GM19452 (cell line): ENCODE data around the gene LBX1.

Source experiments
- ATAC-seq: cut with Tn5 transposase; IDR thresholded peaks from one replicate; pipeline ENCODE4 v1.9.1; 2021; ENCODE audit not compliant: unreplicated experiment

Gene LBX1

DNA sequence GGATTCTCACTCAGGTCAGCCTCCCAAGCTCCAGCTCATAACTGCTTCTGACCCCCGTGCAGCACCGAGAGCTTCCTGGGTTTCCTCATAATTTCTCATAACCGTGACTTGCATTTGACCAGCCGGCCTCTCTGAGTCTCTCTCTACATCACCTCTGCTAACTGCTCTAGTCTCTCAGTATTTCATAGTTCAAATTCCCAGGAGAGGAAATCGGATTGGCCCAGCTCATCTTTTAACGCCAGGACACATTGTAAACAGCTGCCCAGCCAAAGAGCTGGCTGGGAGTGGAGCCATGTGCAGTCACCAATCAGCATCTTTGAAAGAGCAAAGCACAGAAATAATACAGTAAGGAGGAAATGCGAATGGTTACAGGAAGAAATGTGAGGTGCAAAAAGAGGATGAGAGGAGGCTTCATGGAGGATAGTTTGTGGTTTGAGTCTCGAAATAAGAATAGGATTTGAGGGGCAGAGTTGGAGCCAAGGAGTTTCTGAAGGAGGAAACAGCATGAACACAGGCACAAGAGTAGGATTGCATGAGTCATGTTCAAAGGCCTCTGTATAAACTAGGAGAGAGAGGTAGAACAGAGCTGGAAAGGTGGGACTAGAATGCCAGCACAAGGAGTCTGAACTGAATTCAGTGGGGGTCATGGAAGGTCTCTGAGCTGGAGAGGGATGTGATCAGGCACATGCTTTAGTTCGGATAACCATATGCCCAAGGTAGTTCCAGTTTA, 15.2 kb upstream of the LBX1 start:
- ATAC-seq, result no peak

DNA sequence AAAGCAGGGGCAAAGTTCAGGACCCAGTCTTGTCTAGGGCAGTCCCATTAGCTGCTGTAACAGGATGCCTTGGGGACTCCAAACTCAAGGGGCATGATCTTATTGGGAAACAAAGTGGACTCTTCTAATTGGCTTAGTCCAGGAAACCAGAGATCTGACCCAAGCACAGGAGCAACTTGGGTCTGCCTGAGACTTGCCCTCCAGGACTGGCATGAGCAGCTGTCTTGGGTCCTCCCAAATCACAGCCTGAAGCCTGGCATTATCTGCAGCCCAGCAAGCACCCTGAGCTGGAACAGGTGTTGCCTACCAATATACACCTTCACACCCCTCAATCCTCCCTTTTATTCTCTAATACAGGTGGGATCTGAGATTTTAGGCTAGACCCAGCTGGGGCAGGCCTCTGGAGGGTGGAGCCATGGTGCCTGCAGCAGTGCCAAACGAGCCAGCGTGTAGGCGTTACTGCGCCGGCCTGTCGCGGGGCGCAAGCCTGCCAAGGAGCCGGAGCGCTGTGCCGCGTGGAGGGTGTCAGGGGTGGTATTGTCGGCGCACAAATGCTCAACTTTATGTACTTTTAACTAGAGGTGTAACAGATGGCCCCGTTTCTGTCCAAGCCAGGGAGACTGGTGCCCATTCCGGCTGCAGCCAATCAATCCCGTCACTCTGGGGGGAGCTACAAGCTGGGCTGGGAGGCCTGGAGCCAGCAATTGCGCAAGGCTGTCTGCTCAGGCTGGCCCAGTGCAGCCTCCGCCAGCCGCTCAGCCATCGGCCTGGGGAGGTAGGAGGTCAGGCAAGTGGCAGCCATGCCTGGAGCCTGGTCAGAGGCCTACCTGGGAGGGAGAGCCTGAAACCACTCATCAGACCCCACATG, 12.8 kb upstream of the LBX1 start:
- no peak for ATAC-seq

DNA sequence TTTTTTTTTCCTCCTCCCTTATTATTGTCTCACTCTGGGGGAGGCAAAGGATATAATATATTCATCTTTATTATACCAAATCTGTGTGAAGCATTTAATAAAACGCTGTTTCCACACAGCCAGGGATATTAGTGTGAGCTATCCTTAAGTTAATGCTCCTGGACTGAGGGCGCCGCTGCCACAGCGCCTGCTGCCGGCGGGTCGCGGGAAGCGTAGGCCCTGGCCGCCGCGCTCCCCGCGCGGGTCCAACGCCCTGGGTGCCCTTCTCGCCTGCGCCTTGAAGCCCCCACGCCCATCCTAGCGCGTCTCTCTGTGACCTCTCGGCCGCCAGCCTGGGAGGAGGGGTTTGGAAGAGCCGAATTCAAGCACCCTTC, 9.5 kb upstream of the LBX1 start:
- ATAC-seq, result no peak

- ATAC-seq, result no peak
These were observed 8.9 kb upstream of the LBX1 start for GRCh38 chr10:101237982-101238731.

GRCh38 chr10:101237081-101237981, 8.1 kb upstream of the LBX1 start:
- ATAC-seq, result no peak

GRCh38 chr10:101236376-101237080, 7.3 kb upstream of the LBX1 start:
- no peak for ATAC-seq

DNA sequence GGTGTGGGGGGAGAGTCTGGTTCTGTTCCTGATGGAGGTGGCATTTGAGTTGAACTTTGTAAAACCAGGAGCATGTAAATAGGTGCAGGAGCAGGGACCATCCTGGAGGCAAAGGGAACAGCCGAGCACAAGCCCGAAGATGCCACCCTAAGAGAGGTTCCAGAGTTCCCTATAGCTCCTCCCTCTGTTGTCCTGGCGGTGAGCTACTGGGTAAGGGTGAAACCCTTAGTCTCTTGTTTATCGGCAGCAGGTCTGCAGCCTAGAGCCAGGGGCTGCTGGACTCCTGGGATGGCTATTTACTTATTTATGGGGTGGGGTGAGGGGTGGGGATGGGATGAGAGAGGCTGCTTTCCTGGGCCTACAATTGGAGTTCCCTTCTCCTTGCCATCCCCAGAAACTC, 6.5 kb upstream of the LBX1 start:
- ATAC-seq, result no peak

- no peak for ATAC-seq
These were observed 5.1 kb upstream of the LBX1 start for GRCh38 chr10:101234333-101234732.

- ATAC-seq, result no peak
These were observed 4.6 kb upstream of the LBX1 start for GRCh38 chr10:101233863-101234262.

- no peak for ATAC-seq
These were observed 4.2 kb upstream of the LBX1 start for GRCh38 chr10:101233443-101233842.

DNA sequence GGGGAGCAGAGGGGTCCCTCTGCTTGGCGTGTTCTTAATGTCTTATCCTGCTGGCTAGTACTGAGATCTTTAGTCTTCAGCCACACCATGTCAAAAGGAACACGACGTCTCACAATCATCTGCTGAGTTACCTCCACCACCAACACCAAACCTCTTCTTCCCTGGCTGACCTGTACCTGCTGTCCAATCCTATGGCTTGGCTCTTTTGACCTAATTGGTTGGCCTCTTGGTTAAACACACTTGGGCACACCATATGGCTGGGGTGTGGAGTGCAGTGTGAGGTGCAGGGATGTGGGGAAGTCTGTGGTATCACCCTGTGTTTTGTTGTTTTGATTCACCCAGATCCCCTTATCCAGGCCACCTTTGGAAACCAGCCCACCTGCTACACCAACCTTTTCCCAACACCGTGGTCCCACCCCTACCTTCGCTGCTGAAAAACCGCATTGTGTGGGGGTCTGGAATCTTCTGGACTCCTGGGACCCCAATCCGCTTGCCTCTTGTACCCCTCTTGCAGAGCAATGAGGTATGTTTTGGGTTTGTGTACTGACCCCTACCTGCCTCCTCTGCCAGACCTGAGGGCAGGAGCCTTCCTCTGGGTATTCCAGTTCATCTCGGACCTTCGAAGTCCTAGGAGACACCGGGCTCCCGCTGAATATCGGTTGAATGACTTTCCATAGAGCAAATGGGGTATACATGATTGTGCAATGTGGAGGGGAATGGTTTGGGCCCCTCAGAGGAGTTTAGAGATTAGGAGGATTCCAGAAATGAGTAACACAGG, 2.8 kb upstream of the LBX1 start:
- ATAC-seq, result no peak

DNA sequence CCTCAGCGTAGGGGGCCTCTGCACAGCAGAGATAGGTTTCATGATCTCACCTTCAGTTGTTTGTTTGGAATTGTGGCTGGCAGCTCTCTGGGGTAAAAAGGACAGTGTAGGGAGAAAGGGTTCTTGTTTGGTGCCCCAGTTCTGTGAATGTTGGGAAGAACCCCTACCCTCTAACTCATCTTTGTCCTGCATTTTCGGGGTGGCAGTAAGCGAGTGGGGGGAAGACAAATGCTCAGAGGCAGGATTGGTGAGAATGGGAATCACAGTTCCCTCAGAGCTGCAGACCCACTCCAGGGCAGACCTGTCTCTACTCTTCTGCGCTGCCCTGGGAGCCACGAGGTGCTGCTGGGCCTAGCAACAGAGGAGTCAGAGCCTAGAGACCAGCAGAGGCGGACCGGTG, 1.8 kb upstream of the LBX1 start:
- ATAC-seq, result no peak

- no peak for ATAC-seq
These were observed 1.1 kb upstream of the LBX1 start for GRCh38 chr10:101230183-101230917.

- no peak for ATAC-seq
These were observed 347 bp downstream of the LBX1 start for GRCh38 chr10:101228966-101229265.

GRCh38 chr10:101228153-101228965, 904 bp downstream of the LBX1 start:
- no peak for ATAC-seq

- no peak for ATAC-seq
These were observed 1.7 kb downstream of the LBX1 start for GRCh38 chr10:101227429-101228152.
